GM12878 (cell line): ENCODE measurements around the gene SUFU. TPM values are rescaled to one million over a fixed set of nuclear protein-coding genes. Genes with fewer than 3 reads are reported as not detected.

Experiments
- ATAC-seq: fragments of 200-7000 bp; cut with Tn5 transposase; 3 replicates; pipeline ENCODE4 v1.9.1; 2020; ENCODE audit warnings: mild to moderate bottlenecking, moderate library complexity
- BruUV-seq: library from RNA; stranded (reverse); fragments of 400-500 nt; replicated peaks from 2 replicates; lab custom pipeline; 2021; lab: Mats Ljungman, UMichigan
- CTCF ChIA-PET: fragments of 300-600 bp; sonication (Branson Sonifier 250); formaldehyde crosslinking; extraction: SDS; loops from one replicate; lab custom pipeline; 2021; ENCODE audit warnings: inconsistent platforms; lab: Yijun Ruan, JAX
- POLR2A ChIA-PET: fragments of 350-600 bp; formaldehyde crosslinking; extraction: SDS; loops from one replicate; lab custom pipeline; 2021; ENCODE audit warnings: inconsistent platforms; lab: Charles Lee
- RAD21 ChIA-PET: fragments of 300-600 bp; sonication (Branson Sonifier 250); formaldehyde crosslinking; loops from one replicate; lab custom pipeline; 2023; ENCODE audit warnings: antibody characterized with exemption; ENCODE audit not compliant: unreplicated experiment; lab: Charles Lee
- SMC1A ChIA-PET: fragments of 300-600 bp; sonication (Branson Sonifier 250); formaldehyde crosslinking; loops from one replicate; lab custom pipeline; 2023; ENCODE audit not compliant: unreplicated experiment, uncharacterized antibody; lab: Charles Lee
- DNase-seq: peaks from one replicate; pipeline ENCODE4 v3.0.0-alpha.2; 2011; ENCODE audit warnings: low read depth, low spot score
- FAIRE-seq: peaks from 3 replicates; lab custom pipeline; 2011; peaks lifted over from hg19 to GRCh38; lab: Jason Lieb, UNC
- H2AFZ ChIP-seq: 2 replicates; pipeline ENCODE4 v1.6.0; 2011; ENCODE audit warnings: low read depth, low read length, control low read depth; ENCODE audit not compliant: control insufficient read depth
- H3K27ac ChIP-seq: 2 replicates; pipeline ENCODE4 v1.5.1; 2011; ENCODE audit warnings: control low read depth; ENCODE audit not compliant: control insufficient read depth, insufficient read depth
- H3K27me3 ChIP-seq, 2 experiments: replicated peaks in 1 of 2; 2 replicates each; pipeline versions ENCODE4 v1.6.0 to v1.6.1; 2011; ENCODE audit warnings: low read length in 1 of 2; ENCODE audit not compliant: control insufficient read depth in 2 of 2, insufficient read depth in 2 of 2
- H3K36me3 ChIP-seq, 2 experiments: 2 replicates each; pipeline ENCODE4 v1.5.1; 2011; ENCODE audit warnings: low read length in 1 of 2; ENCODE audit not compliant: control insufficient read depth in 2 of 2, insufficient read depth in 2 of 2
- H3K4me1 ChIP-seq: 2 replicates; pipeline ENCODE4 v1.6.1; 2011; ENCODE audit warnings: mild to moderate bottlenecking, low read length, moderate library complexity, mixed read lengths; ENCODE audit not compliant: control insufficient read depth, insufficient read depth
- H3K4me2 ChIP-seq: 2 replicates; pipeline ENCODE4 v1.6.0; 2011; ENCODE audit warnings: control low read depth; ENCODE audit not compliant: control insufficient read depth, insufficient read depth
- H3K4me3 ChIP-seq: fragments of 200-600 bp; sonication (generic); 2 replicates; pipeline ENCODE4 v1.5.1; 2016
- H3K79me2 ChIP-seq: 2 replicates; pipeline ENCODE4 v1.6.0; 2011; ENCODE audit warnings: low read length; ENCODE audit not compliant: control insufficient read depth, insufficient read depth
- H3K9ac ChIP-seq: 2 replicates; pipeline ENCODE4 v1.8.0; 2011; ENCODE audit warnings: low read length, control low read depth, mixed read lengths; ENCODE audit not compliant: control insufficient read depth, insufficient read depth
- H3K9me3 ChIP-seq: replicated peaks from 3 replicates; pipeline ENCODE4 v1.5.1; 2011; ENCODE audit warnings: mild to moderate bottlenecking, low read length; ENCODE audit not compliant: control insufficient read depth, insufficient read depth
- H4K20me1 ChIP-seq: 2 replicates; pipeline ENCODE4 v1.6.0; 2011; ENCODE audit not compliant: control insufficient read depth, insufficient read depth
- ASH2L ChIP-seq: fragments of 300-600, 200-600 bp; sonication (generic); IDR thresholded peaks from 2 replicates; pipeline ENCODE4 v1.6.1; 2017; ENCODE audit warnings: low read depth, mild to moderate bottlenecking, borderline replicate concordance
- CBX3 ChIP-seq: fragments of 200-600 bp; sonication (generic); IDR thresholded peaks from 2 replicates; pipeline ENCODE4 v1.6.1; 2016; ENCODE audit warnings: low read depth, borderline replicate concordance
- CREB1 ChIP-seq: IDR thresholded peaks from 2 replicates; pipeline ENCODE4 v1.6.1; 2012; ENCODE audit warnings: low read depth, mild to moderate bottlenecking, inconsistent platforms
- EED ChIP-seq: sonication (generic); IDR thresholded peaks from 2 replicates; pipeline ENCODE4 v1.6.1; 2016; ENCODE audit warnings: antibody characterized with exemption, low read depth
- HCFC1 ChIP-seq: fragments of 150-350 bp; IDR thresholded peaks from 2 replicates; pipeline ENCODE4 v1.6.1; 2014; ENCODE audit warnings: low read length
- KAT2A ChIP-seq: conservative IDR thresholded peaks from 2 replicates; pipeline ENCODE4 v1.6.1; 2011; ENCODE audit warnings: low read depth, low read length; ENCODE audit not compliant: control insufficient read depth
- MEF2B ChIP-seq: fragments of 450-650 bp; IDR thresholded peaks from 2 replicates; pipeline ENCODE4 v1.6.1; 2018; ENCODE audit warnings: mild to moderate bottlenecking, moderate library complexity; ENCODE audit not compliant: partially characterized antibody, poor library complexity, severe bottlenecking
- NBN ChIP-seq: fragments of 450-650 bp; IDR thresholded peaks from 2 replicates; pipeline ENCODE4 v1.6.1; 2016
- NFYB ChIP-seq: IDR thresholded peaks from 2 replicates; pipeline ENCODE4 v1.6.1; 2011; ENCODE audit warnings: low read depth, mild to moderate bottlenecking, low read length, improper control_type of control experiment, moderate library complexity; ENCODE audit not compliant: insufficient read depth
- NRF1 ChIP-seq: conservative IDR thresholded peaks from 2 replicates; pipeline ENCODE4 v1.6.1; 2011; ENCODE audit warnings: mild to moderate bottlenecking, low read depth, low read length, improper control_type of control experiment
- PML ChIP-seq: IDR thresholded peaks from 2 replicates; pipeline ENCODE4 v1.6.1; 2012; ENCODE audit warnings: low read length, inconsistent platforms
- POLR2A ChIP-seq: IDR thresholded peaks from 2 replicates; pipeline ENCODE4 v1.6.1; 2011; ENCODE audit warnings: low read depth, mild to moderate bottlenecking, low read length
- RCOR1 ChIP-seq: conservative IDR thresholded peaks from 2 replicates; pipeline ENCODE4 v1.6.1; 2012; ENCODE audit warnings: low read depth, low read length, improper control_type of control experiment
- SMC3 ChIP-seq: IDR thresholded peaks from 2 replicates; pipeline ENCODE4 v1.6.1; 2011; ENCODE audit warnings: low read length, improper control_type of control experiment, borderline replicate concordance
- STAT1 ChIP-seq: fragments of 450-650 bp; conservative IDR thresholded peaks from 2 replicates; pipeline ENCODE4 v1.6.1; 2014; ENCODE audit warnings: antibody characterized with exemption, mild to moderate bottlenecking
- STAT3 ChIP-seq: IDR thresholded peaks from 2 replicates; pipeline ENCODE4 v1.6.1; 2011; ENCODE audit warnings: low read depth, low read length, improper control_type of control experiment
- SUPT20H ChIP-seq: IDR thresholded peaks from 2 replicates; pipeline ENCODE4 v1.6.1; 2011; ENCODE audit warnings: low read depth, mild to moderate bottlenecking, low read length, moderate library complexity, borderline replicate concordance; ENCODE audit not compliant: control insufficient read depth
- ZBED1 ChIP-seq: IDR thresholded peaks from 2 replicates; pipeline ENCODE4 v1.6.1; 2016; ENCODE audit warnings: borderline replicate concordance
- WGBS: methylation state at CpG from one replicate; pipeline ENCODE4 v1.1.6; 2016; ENCODE audit warnings: low lambda C conversion rate; ENCODE audit not compliant: insufficient replicate concordance, insufficient coverage; ENCODE audit errors: missing lambda C conversion rate; 5-methylcytosine and 5-hydroxymethylcytosine counted together
- in situ Hi-C: fragments of 300-500 bp; cut with MboI; formaldehyde crosslinking; loops from 9 replicates; pipeline ENCODE4 v1.14.3; 2018; ENCODE audit warnings: mixed read lengths
- intact Hi-C: fragments of 100-400 bp; cut with micrococcal nuclease; formaldehyde crosslinking; loops from one replicate; pipeline ENCODE4 v1.14.2; 2022; ENCODE audit not compliant: unreplicated experiment
- polyA plus RNA-seq, 11 experiments: library from polyadenylated mRNA; depleted of rRNA in 4 of 11; unstranded in 6 of 11; stranded (reverse) in 5 of 11; fragments of >200 nt; fragmentation: Nextera tagmentation in 4 of 11; fragmentation: Illumina TruSeq in 1 of 11; extraction: Ambion mirVana in 4 of 11; extraction: Trizol in 1 of 11; gene quantifications; 1 replicate in 1 of 11; 2 replicates in 10 of 11; pipeline versions ENCODE4 v1.2.1 to v1.2.3, GENCODE V29; 2011 to 2016; ENCODE audit warnings: inconsistent platforms in 2 of 11, missing spikeins in 2 of 11, low read depth in 1 of 11
- total RNA-seq, 4 experiments: library from RNA; depleted of rRNA in 3 of 4; stranded (reverse); fragments of >200 nt in 3 of 4; fragmentation: Illumina TruSeq in 1 of 4; extraction: Trizol in 1 of 4; gene quantifications; 2 replicates each; pipeline versions ENCODE4 v1.2.1 to v1.2.3, GENCODE V29; 2013 to 2021
- TF ChIP-seq, protein P1 (sequence below): fragments of 450-650 bp; IDR thresholded peaks from 2 replicates; pipeline ENCODE4 v1.6.1; 2017; ENCODE audit warnings: mild to moderate bottlenecking, moderate library complexity
- TF ChIP-seq, protein P2 (sequence below): fragments of 150-350 bp; IDR thresholded peaks from 2 replicates; pipeline ENCODE4 v1.6.1; 2014; ENCODE audit warnings: mild to moderate bottlenecking, low read depth, low read length

SUFU gene
- total and polyA plus RNA-seq, 10 of the 15 experiments (the other 5 are each of a cell fraction or from before 2014, with no cell fraction given), result 0.68 to 7.7 (median 2.4) TPM

DNA sequence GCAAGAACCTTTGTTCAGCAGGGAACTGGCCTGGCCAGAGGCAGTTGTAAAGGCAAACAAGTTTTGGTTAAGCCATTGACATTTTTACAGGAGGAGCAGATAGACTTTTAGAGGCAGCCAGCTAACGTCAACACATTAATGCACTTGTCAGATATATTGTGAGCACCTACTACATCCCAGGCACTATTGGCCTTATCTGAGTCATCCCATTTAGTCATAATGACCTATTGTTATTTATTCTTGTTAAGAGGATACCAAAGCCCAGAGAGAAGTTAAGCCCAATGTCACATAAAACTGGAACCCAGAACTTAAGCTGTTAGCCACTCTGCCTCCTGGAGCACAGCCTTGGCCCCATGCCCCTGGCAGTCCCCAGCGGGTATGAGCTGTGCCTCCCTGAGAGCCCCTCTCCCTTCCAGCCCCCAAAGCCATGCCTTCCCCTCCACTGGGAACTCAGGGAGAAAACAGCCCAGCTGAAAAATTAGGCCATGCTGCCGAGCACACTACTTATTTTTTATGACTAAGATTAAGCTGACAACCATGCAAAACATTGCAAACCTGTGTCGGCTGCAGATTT is 107.8 kb downstream of the SUFU start (continued):
- TF ChIP-seq, protein P1, sequence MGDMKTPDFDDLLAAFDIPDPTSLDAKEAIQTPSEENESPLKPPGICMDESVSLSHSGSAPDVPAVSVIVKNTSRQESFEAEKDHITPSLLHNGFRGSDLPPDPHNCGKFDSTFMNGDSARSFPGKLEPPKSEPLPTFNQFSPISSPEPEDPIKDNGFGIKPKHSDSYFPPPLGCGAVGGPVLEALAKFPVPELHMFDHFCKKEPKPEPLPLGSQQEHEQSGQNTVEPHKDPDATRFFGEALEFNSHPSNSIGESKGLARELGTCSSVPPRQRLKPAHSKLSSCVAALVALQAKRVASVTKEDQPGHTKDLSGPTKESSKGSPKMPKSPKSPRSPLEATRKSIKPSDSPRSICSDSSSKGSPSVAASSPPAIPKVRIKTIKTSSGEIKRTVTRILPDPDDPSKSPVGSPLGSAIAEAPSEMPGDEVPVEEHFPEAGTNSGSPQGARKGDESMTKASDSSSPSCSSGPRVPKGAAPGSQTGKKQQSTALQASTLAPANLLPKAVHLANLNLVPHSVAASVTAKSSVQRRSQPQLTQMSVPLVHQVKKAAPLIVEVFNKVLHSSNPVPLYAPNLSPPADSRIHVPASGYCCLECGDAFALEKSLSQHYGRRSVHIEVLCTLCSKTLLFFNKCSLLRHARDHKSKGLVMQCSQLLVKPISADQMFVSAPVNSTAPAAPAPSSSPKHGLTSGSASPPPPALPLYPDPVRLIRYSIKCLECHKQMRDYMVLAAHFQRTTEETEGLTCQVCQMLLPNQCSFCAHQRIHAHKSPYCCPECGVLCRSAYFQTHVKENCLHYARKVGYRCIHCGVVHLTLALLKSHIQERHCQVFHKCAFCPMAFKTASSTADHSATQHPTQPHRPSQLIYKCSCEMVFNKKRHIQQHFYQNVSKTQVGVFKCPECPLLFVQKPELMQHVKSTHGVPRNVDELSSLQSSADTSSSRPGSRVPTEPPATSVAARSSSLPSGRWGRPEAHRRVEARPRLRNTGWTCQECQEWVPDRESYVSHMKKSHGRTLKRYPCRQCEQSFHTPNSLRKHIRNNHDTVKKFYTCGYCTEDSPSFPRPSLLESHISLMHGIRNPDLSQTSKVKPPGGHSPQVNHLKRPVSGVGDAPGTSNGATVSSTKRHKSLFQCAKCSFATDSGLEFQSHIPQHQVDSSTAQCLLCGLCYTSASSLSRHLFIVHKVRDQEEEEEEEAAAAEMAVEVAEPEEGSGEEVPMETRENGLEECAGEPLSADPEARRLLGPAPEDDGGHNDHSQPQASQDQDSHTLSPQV, result no peak
- TF ChIP-seq MEF2B (no peak), NFYB (no peak)

DNA sequence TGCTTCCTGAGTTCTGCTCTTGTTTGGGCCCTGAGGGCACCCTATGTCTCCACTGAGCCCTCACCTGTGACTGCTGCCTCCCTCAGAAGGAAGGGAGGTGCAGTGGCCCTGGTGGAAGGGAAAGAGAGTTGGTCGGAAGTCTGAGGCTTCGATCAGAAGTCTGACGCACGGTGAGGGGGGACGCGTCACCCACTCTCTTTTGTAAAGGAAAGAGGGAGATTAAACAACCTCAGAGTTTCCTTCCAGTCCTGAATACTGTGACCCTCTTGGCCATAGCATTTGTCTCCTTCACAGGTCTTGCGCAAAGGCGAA is 109.1 kb downstream of the SUFU start:
- Histone ChIP-seq H3K9ac (no peak overlapping the region), H3K79me2 (no peaks in the 10 kb centered on the region), H3K4me1 (peaks cover 8% of the 10 kb centered on the region), H3K27ac (no peak overlapping the region), H4K20me1 (0 out of 2 replicates have a peak, but pooled peaks cover 2% of the 10 kb centered on the region), H3K27me3 (no peaks in the 10 kb centered on the region), H3K4me2 (no peak overlapping the region), H2AFZ (no peak overlapping the region), H3K36me3 (peaks cover 2 to 5% of the 10 kb centered on the region in 2 experiments; a peak in 3 of 4 replicates), H3K4me3 (no peak overlapping the region), H3K9me3 (no peaks in the 10 kb centered on the region)
- FAIRE-seq (no peak), DNase-seq (no peak), ATAC-seq (no peak)
- intact Hi-C loops, result no loop called here
- ChIA-PET POLR2A (no interaction called here), CTCF (interaction anchor here (1.4 kb wide), 1 partner anchor 29 kb away, joined by 4 read pairs; no protein-coding TSS in a partner anchor), SMC1A (interaction anchor here (1.0 to 1.6 kb wide), 2 partner anchors 13 to 31 kb away, joined by 3 read pairs; no protein-coding TSS in a partner anchor), RAD21 (no interaction called here)
- in situ Hi-C loops, result no loop called here
- WGBS, result 90% methylated on average over 8 of the region's 8 CpGs
- no TSS peak for BruUV-seq
- TF ChIP-seq SMC3 (no peak), NRF1 (no peak), POLR2A (no peak), ZBED1 (no peak), STAT3 (no peak), CREB1 (no peak), NBN (no peak), SUPT20H (no peak), STAT1 (no peak), HCFC1 (no peak), RCOR1 (no peak), EED (no peak), CBX3 (no peak), KAT2A (no peak), PML (no peak), ASH2L (no peak)
- TF ChIP-seq, protein P2, sequence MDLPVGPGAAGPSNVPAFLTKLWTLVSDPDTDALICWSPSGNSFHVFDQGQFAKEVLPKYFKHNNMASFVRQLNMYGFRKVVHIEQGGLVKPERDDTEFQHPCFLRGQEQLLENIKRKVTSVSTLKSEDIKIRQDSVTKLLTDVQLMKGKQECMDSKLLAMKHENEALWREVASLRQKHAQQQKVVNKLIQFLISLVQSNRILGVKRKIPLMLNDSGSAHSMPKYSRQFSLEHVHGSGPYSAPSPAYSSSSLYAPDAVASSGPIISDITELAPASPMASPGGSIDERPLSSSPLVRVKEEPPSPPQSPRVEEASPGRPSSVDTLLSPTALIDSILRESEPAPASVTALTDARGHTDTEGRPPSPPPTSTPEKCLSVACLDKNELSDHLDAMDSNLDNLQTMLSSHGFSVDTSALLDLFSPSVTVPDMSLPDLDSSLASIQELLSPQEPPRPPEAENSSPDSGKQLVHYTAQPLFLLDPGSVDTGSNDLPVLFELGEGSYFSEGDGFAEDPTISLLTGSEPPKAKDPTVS, result no peak
